ENCODE data around the gene NPEPL1.

GRCh38 chr20:58690396-58691135, 2.0 kb upstream of the NPEPL1 start:
- TF ChIP-seq CTCF (IDR thresholded peaks at IDR 0.05) (no peak), POLR2A (IDR thresholded peaks at IDR 0.05) (no peak)
